ENCODE data around the gene PCNT.

Gene PCNT

GRCh38 chr21:46424621-46425020 lies 100.7 kb downstream of the PCNT start:
- H3F3A ChIP-seq (ENCODE audit: control insufficient read depth, insufficient read depth), result no peaks in the 10 kb centered on the region
- no peaks in the 10 kb centered on the region for H4K20me1 ChIP-seq (ENCODE audit: control insufficient read depth, insufficient read depth, low read depth, low read length)
- no peaks in the 10 kb centered on the region for H3K9me3 ChIP-seq (ENCODE audit: control insufficient read depth, insufficient read depth, low read length)
- H3K4me3 ChIP-seq (ENCODE audit: low read length), result no peak overlapping the region
- H3K4me1 ChIP-seq (ENCODE audit: control insufficient read depth, low read length), result peaks cover 10% of the 10 kb centered on the region
- no peak for TF ChIP-seq EZH2phosphoT487 (IDR thresholded peaks at IDR 0.05; ENCODE audit: borderline replicate concordance, low read length)
- no peak for TF ChIP-seq CTCF (IDR thresholded peaks at IDR 0.05; ENCODE audit: low read depth, low read length, poor library complexity, severe bottlenecking)
- no peak overlapping the region for H3K4me2 ChIP-seq (ENCODE audit: low read length)
- no peak overlapping the region for H3K27ac ChIP-seq (ENCODE audit: low read depth, low read length)
- H3K27me3 ChIP-seq (ENCODE audit: control insufficient read depth, low read length), result no peaks in the 10 kb centered on the region
- H3K79me2 ChIP-seq (ENCODE audit: control insufficient read depth, low read length), result no peaks in the 10 kb centered on the region
- H3K9me2 ChIP-seq (replicated peaks; ENCODE audit: control insufficient read depth, low read length), result no peaks in the 10 kb centered on the region
- H3K36me3 ChIP-seq (ENCODE audit: control insufficient read depth, low read length), result peaks cover 51% of the 10 kb centered on the region

- H4K20me1 ChIP-seq (ENCODE audit: control insufficient read depth, insufficient read depth, low read depth, low read length), result no peaks in the 10 kb centered on the region
- TF ChIP-seq EZH2phosphoT487 (IDR thresholded peaks at IDR 0.05; ENCODE audit: borderline replicate concordance, low read length) (no peak), CTCF (IDR thresholded peaks at IDR 0.05; ENCODE audit: low read depth, low read length, poor library complexity, severe bottlenecking) (no peak)
- H3K36me3 ChIP-seq (ENCODE audit: control insufficient read depth, low read length), result peaks cover 54% of the 10 kb centered on the region
- H3F3A ChIP-seq (ENCODE audit: control insufficient read depth, insufficient read depth), result no peaks in the 10 kb centered on the region
- no peaks in the 10 kb centered on the region for H3K9me2 ChIP-seq (replicated peaks; ENCODE audit: control insufficient read depth, low read length)
- H3K4me3 ChIP-seq (ENCODE audit: low read length), result no peak overlapping the region
- peaks cover 10% of the 10 kb centered on the region for H3K4me1 ChIP-seq (ENCODE audit: control insufficient read depth, low read length)
- H3K79me2 ChIP-seq (ENCODE audit: control insufficient read depth, low read length), result no peaks in the 10 kb centered on the region
- H3K27ac ChIP-seq (ENCODE audit: low read depth, low read length), result no peak overlapping the region
- H3K27me3 ChIP-seq (ENCODE audit: control insufficient read depth, low read length), result no peaks in the 10 kb centered on the region
- no peak overlapping the region for H3K4me2 ChIP-seq (ENCODE audit: low read length)
- H3K9me3 ChIP-seq (ENCODE audit: control insufficient read depth, insufficient read depth, low read length), result no peaks in the 10 kb centered on the region
These were observed 101.1 kb downstream of the PCNT start for GRCh38 chr21:46425041-46425440.

- Histone ChIP-seq H3K9me3 (ENCODE audit: control insufficient read depth, insufficient read depth, low read length) (no peaks in the 10 kb centered on the region), H3K9me2 (replicated peaks; ENCODE audit: control insufficient read depth, low read length) (no peaks in the 10 kb centered on the region), H3F3A (ENCODE audit: control insufficient read depth, insufficient read depth) (no peaks in the 10 kb centered on the region), H4K20me1 (ENCODE audit: control insufficient read depth, insufficient read depth, low read depth, low read length) (no peaks in the 10 kb centered on the region), H3K79me2 (ENCODE audit: control insufficient read depth, low read length) (no peaks in the 10 kb centered on the region), H3K4me3 (ENCODE audit: low read length) (no peak overlapping the region), H3K27ac (ENCODE audit: low read depth, low read length) (no peak overlapping the region), H3K27me3 (ENCODE audit: control insufficient read depth, low read length) (no peaks in the 10 kb centered on the region), H3K4me1 (ENCODE audit: control insufficient read depth, low read length) (peaks cover 10% of the 10 kb centered on the region), H3K36me3 (ENCODE audit: control insufficient read depth, low read length) (peaks cover 58% of the 10 kb centered on the region), H3K4me2 (ENCODE audit: low read length) (no peak overlapping the region)
- TF ChIP-seq CTCF (IDR thresholded peaks at IDR 0.05; ENCODE audit: low read depth, low read length, poor library complexity, severe bottlenecking), result no peak
- TF ChIP-seq EZH2phosphoT487 (IDR thresholded peaks at IDR 0.05; ENCODE audit: borderline replicate concordance, low read length), result no peak
These were observed 101.6 kb downstream of the PCNT start for GRCh38 chr21:46425571-46425970.

Measured in DOHH2 (cell line).